GM18861 (cell line): ENCODE measurements around the gene SURF6.
"Not testable (repeated sequence)": the region's sequence is repeated elsewhere in the genome, so short reads cannot be mapped to it uniquely, and the experiment has no call there.

Source experiments
- ATAC-seq: cut with Tn5 transposase; IDR thresholded peaks from one replicate; pipeline ENCODE4 v1.9.1; 2021; ENCODE audit not compliant: unreplicated experiment

Gene SURF6

GRCh38 chr9:133301253-133302230, 34.4 kb downstream of the SURF6 start:
- no peak for ATAC-seq

- ATAC-seq = not testable (repeated sequence)
Observed at GRCh38 chr9:133299996-133300395, 36.0 kb downstream of the SURF6 start.

GRCh38 chr9:133294257-133294656, 41.7 kb downstream of the SURF6 start:
- no peak for ATAC-seq

GRCh38 chr9:133290751-133291302, 45.2 kb downstream of the SURF6 start:
- no peak for ATAC-seq

GRCh38 chr9:133286523-133286922, 49.5 kb downstream of the SURF6 start:
- no peak for ATAC-seq

GRCh38 chr9:133285252-133285775, 50.7 kb downstream of the SURF6 start:
- ATAC-seq = no peak

DNA sequence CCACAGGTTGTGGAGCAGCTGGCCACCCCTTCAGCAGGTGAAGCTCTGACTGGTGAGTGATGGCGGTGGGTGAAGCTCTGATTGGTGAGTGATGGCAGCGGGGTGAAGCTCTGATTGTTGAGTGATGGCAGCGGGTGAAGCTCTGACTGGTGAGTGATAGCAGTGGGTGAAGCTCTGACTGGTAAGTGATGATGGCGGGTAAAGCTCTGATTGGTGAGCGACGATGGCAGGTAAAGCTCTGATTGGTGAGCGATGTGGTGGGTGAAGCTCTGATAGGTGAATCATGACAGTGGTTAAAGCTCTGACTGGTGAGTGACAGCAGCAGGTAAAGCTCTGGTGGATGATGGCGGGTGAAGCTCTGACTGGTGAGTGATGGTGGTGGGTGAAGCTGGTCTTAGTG, 51.6 kb downstream of the SURF6 start:
- ATAC-seq = no peak

- not testable (repeated sequence) for ATAC-seq
Observed at GRCh38 chr9:133283255-133284032, 52.5 kb downstream of the SURF6 start.

DNA sequence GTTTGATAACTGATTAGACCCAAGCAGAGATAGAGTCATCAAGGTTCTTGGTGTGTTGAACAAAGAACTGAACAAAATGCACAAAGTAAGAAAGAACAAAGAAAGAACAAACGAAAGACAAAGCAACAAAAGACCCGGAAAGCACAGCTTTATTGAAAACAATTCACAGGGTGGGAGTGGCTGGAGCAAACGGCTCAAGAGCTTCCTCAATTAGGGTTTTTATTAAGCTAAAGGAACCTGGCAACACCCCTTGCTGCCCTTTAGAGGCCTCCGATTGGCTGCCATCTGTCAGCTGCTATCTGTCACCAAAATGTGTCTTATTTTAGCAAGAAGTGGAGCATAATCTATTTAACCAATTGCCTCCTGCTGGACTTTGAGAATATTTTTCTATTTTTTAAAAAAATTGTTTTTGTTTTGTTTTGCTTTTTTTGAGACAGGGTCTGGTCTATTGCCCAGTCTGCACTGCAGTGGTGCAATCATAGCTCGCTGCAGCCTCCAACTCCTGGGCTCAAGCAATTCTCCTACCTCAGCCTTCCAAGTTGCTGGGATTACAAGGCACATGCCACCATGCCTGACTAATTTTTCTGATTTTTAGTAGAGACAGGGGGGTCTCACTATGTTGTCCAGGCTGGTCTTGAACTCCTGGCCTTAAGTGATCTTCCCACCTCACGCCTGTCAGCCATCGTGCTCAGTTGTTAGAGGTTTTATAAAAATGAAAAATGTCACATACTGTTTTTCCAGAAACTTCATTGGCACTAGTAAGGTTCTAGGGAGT, 53.3 kb downstream of the SURF6 start:
- no peak for ATAC-seq

- no peak for ATAC-seq
Observed at GRCh38 chr9:133280392-133280791, 55.6 kb downstream of the SURF6 start.
